ENCODE data around the gene IER5L. TPM values are rescaled to one million over a fixed set of nuclear protein-coding genes. Genes with fewer than 3 reads are reported as not detected.

The IER5L gene
- total RNA-seq, 6 experiments from 2014 or later: 2.7 to 19.8 (median 7.8) TPM

DNA sequence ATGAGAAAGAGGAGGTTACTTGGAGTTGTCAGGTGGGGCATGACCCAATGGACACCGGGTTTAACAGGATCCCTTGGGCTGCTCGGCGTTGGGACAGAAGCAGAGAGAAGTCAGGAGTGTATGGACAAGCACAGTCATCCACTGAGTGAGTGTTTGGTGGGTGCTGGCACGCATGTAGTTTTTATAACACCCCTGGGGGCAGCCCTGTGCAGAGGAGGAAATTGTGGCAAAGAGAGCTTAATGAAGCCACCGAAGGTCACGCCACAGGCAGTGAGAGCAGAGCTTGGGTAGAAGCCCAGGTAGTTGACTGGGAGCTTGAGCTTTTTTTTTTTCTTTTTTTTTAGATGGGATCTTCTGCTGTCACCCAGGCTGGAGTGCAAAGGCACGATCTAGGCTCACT lies 43.2 kb upstream of the IER5L start:
- DNase-seq: no peak
- no peaks in the 10 kb centered on the region for H3K27me3 ChIP-seq
- H3K9me3 ChIP-seq: no peaks in the 10 kb centered on the region
- no peak overlapping the region for H3K4me3 ChIP-seq
- H3K36me3 ChIP-seq: no peaks in the 10 kb centered on the region
- TF ChIP-seq POLR2A (IDR thresholded peaks at IDR 0.05): no peak
- TF ChIP-seq, protein P1, sequence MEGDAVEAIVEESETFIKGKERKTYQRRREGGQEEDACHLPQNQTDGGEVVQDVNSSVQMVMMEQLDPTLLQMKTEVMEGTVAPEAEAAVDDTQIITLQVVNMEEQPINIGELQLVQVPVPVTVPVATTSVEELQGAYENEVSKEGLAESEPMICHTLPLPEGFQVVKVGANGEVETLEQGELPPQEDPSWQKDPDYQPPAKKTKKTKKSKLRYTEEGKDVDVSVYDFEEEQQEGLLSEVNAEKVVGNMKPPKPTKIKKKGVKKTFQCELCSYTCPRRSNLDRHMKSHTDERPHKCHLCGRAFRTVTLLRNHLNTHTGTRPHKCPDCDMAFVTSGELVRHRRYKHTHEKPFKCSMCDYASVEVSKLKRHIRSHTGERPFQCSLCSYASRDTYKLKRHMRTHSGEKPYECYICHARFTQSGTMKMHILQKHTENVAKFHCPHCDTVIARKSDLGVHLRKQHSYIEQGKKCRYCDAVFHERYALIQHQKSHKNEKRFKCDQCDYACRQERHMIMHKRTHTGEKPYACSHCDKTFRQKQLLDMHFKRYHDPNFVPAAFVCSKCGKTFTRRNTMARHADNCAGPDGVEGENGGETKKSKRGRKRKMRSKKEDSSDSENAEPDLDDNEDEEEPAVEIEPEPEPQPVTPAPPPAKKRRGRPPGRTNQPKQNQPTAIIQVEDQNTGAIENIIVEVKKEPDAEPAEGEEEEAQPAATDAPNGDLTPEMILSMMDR (IDR thresholded peaks at IDR 0.05): no peak
- H3K27ac ChIP-seq: no peak overlapping the region
- WGBS (ENCODE audit: insufficient coverage, low coverage, low lambda C conversion rate, missing lambda C conversion rate): no CpG with 5 or more reads among the region's 7 CpGs
- intact Hi-C loops (cut with DNase I): no loop called here
- no peaks in the 10 kb centered on the region for H3K4me1 ChIP-seq
- peak in 2 of 4 donors; percentile 15 to 23 for ATAC-seq

DNA sequence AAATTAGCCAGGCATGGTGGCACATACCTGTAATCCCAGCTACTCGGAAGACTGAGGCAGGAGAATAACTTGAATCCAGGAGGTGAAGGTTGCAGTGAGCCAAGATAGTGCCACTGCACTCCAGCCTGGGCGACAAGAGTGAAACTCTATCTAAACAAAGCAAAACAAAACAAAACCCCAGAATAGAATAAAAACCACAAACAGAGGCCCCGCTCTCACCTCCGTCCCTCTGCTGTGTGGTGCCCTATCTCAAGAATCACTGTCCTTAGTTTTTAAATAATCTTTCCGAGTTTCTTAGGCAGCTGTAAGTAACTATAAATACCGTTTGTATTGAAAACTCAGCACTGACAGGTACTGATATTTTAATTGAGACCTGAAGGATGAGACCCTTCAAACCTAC lies 42.7 kb upstream of the IER5L start:
- no peaks in the 10 kb centered on the region for H3K9me3 ChIP-seq
- DNase-seq: no peak
- H3K27me3 ChIP-seq: no peaks in the 10 kb centered on the region
- H3K4me1 ChIP-seq: no peaks in the 10 kb centered on the region
- H3K36me3 ChIP-seq: no peaks in the 10 kb centered on the region
- no peak overlapping the region for H3K27ac ChIP-seq
- intact Hi-C loops (cut with DNase I): no loop called here
- WGBS (ENCODE audit: insufficient coverage, low coverage, low lambda C conversion rate, missing lambda C conversion rate): 81% methylated on average over 6 of the region's 6 CpGs
- no peak for TF ChIP-seq POLR2A (IDR thresholded peaks at IDR 0.05)
- TF ChIP-seq, protein P1 (IDR thresholded peaks at IDR 0.05): no peak
- ATAC-seq: no peak
- H3K4me3 ChIP-seq: no peak overlapping the region

DNA sequence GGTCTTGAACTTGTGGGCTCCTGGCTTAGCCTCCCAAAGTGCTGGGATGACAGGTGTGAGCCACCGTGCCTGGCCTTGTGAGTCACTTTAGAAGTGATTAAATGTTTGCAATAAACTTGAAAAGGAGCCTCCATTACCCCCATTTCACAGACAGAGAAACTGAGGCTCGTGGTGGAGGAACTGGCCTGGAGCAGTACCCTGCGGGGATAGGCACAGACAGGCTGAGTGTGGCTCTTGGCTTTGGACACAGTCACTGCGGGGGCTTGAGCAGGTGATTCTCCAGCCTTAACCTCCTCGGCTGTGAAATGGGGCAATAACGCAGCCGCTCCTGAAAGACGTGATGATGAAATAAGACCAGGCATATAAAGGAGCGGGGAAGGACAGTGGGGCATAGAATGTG lies 40.9 kb upstream of the IER5L start:
- no peak for TF ChIP-seq POLR2A (IDR thresholded peaks at IDR 0.05)
- TF ChIP-seq, protein P1 (IDR thresholded peaks at IDR 0.05): no peak
- DNase-seq: no peak
- no peak overlapping the region for H3K27ac ChIP-seq
- no peaks in the 10 kb centered on the region for H3K27me3 ChIP-seq
- WGBS (ENCODE audit: insufficient coverage, low coverage, low lambda C conversion rate, missing lambda C conversion rate): 40% methylated on average over 1 of the region's 9 CpGs
- H3K4me1 ChIP-seq: no peaks in the 10 kb centered on the region
- H3K36me3 ChIP-seq: no peaks in the 10 kb centered on the region
- H3K4me3 ChIP-seq: no peak overlapping the region
- no peaks in the 10 kb centered on the region for H3K9me3 ChIP-seq
- intact Hi-C loops (cut with DNase I): no loop called here
- ATAC-seq: no peak

DNA sequence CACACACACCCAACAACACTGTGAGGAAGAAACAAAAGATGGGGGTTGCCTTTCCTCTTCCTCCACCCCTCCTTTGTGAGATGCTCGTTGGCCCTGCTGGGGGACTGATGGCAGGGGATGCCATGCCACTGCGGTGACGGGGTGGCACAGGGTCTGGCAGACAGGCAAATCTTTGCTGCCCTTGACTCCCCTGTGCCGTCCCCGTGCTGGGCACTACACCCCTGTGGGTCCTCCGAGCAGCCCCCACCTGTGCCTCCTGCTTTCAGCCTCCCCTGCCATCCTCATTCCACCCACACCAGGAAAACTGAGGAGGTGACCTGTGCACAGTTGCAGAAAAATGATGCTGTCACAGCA lies 40.2 kb upstream of the IER5L start:
- Histone ChIP-seq H3K4me3 (no peak overlapping the region), H3K27me3 (no peaks in the 10 kb centered on the region), H3K9me3 (no peaks in the 10 kb centered on the region), H3K27ac (no peak overlapping the region), H3K4me1 (no peaks in the 10 kb centered on the region), H3K36me3 (no peaks in the 10 kb centered on the region)
- 55% methylated on average over 4 of the region's 6 CpGs for WGBS (ENCODE audit: insufficient coverage, low coverage, low lambda C conversion rate, missing lambda C conversion rate)
- intact Hi-C loops (cut with DNase I): no loop called here
- TF ChIP-seq, protein P1 (IDR thresholded peaks at IDR 0.05): no peak
- TF ChIP-seq POLR2A (IDR thresholded peaks at IDR 0.05): no peak
- DNase-seq (no peak), ATAC-seq (peak in 1 of 4 donors; percentile 19)

GRCh38 chr9:129213551-129213950 lies 35.5 kb upstream of the IER5L start:
- no peaks in the 10 kb centered on the region for H3K9me3 ChIP-seq
- TF ChIP-seq, protein P1 (IDR thresholded peaks at IDR 0.05): no peak
- TF ChIP-seq POLR2A (IDR thresholded peaks at IDR 0.05): no peak
- intact Hi-C loops (cut with DNase I): no loop called here
- H3K36me3 ChIP-seq: no peaks in the 10 kb centered on the region
- H3K27ac ChIP-seq: no peak overlapping the region
- H3K27me3 ChIP-seq: no peaks in the 10 kb centered on the region
- WGBS (ENCODE audit: insufficient coverage, low coverage, low lambda C conversion rate, missing lambda C conversion rate): 83% methylated on average over 3 of the region's 5 CpGs
- DNase-seq (no peak), ATAC-seq (no peak)
- no peak overlapping the region for H3K4me3 ChIP-seq
- H3K4me1 ChIP-seq: no peaks in the 10 kb centered on the region
